Erythroblast (primary cell): ENCODE results near the gene EFCC1.

ENCODE experiments used
- GATA1 ChIP-seq: IDR thresholded peaks from 2 replicates; pipeline ENCODE4 v1.6.1; 2011; ENCODE audit warnings: low read depth, mild to moderate bottlenecking, control low read depth, low read length, moderate library complexity
- POLR2A ChIP-seq: IDR thresholded peaks from 2 replicates; pipeline ENCODE4 v1.6.1; 2011; ENCODE audit warnings: mild to moderate bottlenecking, low read length

GRCh38 chr3:128983293-128984069, 17.6 kb upstream of the EFCC1 start:
- TF ChIP-seq POLR2A (no peak), GATA1 (no peak)
